Upper lobe of left lung (tissue), 6 donors: ENCODE results near the gene SNTA1. TPM values are rescaled to one million over a fixed set of nuclear protein-coding genes. Genes with fewer than 3 reads are reported as not detected.

Experiments used
- ATAC-seq, 2 donors: fragments of 200-7000 bp; cut with Tn5 transposase; one replicate each; pipeline ENCODE4 v1.9.1; 2022; ENCODE audit warnings: mild to moderate bottlenecking in 2 of 2, moderate library complexity in 2 of 2; ENCODE audit not compliant: low FRiP score in 2 of 2
- DNase-seq, 2 donors: peaks; one replicate each; pipeline ENCODE4 v3.0.0-alpha.2; 2019 to 2020
- H3K27ac ChIP-seq, 4 donors: fragments of 200-600 bp; sonication (generic); one replicate each; pipeline ENCODE4 v1.5.1; 2016 to 2019
- H3K27me3 ChIP-seq, 4 donors: fragments of 200-600 bp; sonication (generic); one replicate each; pipeline ENCODE4 v1.5.1; 2017 to 2019
- H3K36me3 ChIP-seq, 4 donors: fragments of 200-600 bp; sonication (generic); one replicate each; pipeline ENCODE4 v1.5.1; 2016 to 2019
- H3K4me1 ChIP-seq, 4 donors: fragments of 200-600 bp; sonication (generic); one replicate each; pipeline ENCODE4 v1.5.1; 2018 to 2019
- H3K4me3 ChIP-seq, 4 donors: fragments of 200-600 bp; sonication (generic); one replicate each; pipeline ENCODE4 v1.5.1; 2017 to 2019; ENCODE audit warnings: mild to moderate bottlenecking in 2 of 4, moderate library complexity in 1 of 4
- H3K9me3 ChIP-seq, 4 donors: fragments of 200-600 bp; sonication (generic); one replicate each; pipeline ENCODE4 v1.5.1; 2018 to 2019
- CTCF ChIP-seq, 6 experiments: fragments of 450-650 bp in 4 of 6; fragments of 200-600 bp in 2 of 6; sonication (generic) in 2 of 6; IDR thresholded peaks; one replicate each; pipeline ENCODE4 v1.5.1; 2016 to 2019; ENCODE audit warnings: antibody characterized with exemption in 6 of 6
- EP300 ChIP-seq, 4 donors: sonication (generic); formaldehyde crosslinking; IDR thresholded peaks; one replicate each; pipeline ENCODE4 v1.5.1; 2017; ENCODE audit warnings: antibody characterized with exemption in 4 of 4, control low read depth in 2 of 4
- POLR2A ChIP-seq, 4 donors: fragments of 450-650 bp; IDR thresholded peaks; one replicate each; pipeline ENCODE4 v1.5.1; 2016 to 2017; ENCODE audit warnings: antibody characterized with exemption in 4 of 4, mild to moderate bottlenecking in 2 of 4
- POLR2AphosphoS5 ChIP-seq, 2 donors: sonication (generic); formaldehyde crosslinking; IDR thresholded peaks; one replicate each; pipeline ENCODE4 v1.5.1; 2017; ENCODE audit warnings: antibody characterized with exemption in 2 of 2
- WGBS, 2 donors: methylation state at CpG; one replicate each; pipeline ENCODE4 v1.1.5; 2017 to 2018; 5-methylcytosine and 5-hydroxymethylcytosine counted together
- total RNA-seq, 6 donors: library from RNA; depleted of rRNA in 4 of 6; stranded (reverse); fragments of >200 nt in 4 of 6; gene quantifications; one replicate each; pipeline versions ENCODE4 v1.1.0 to v1.2.1, GENCODE V29; 2016 to 2021
- donor health status: DM: no; HTN: no; CAD: no; lungs with moderate emphysema.
- donor health status: DM: no; HTN: yes; CAD: no; lungs with severe emphysema.

Gene SNTA1
- total RNA-seq, 6 donors from 2014 or later: 8.2 to 23.4 (median 11.3) TPM

DNA sequence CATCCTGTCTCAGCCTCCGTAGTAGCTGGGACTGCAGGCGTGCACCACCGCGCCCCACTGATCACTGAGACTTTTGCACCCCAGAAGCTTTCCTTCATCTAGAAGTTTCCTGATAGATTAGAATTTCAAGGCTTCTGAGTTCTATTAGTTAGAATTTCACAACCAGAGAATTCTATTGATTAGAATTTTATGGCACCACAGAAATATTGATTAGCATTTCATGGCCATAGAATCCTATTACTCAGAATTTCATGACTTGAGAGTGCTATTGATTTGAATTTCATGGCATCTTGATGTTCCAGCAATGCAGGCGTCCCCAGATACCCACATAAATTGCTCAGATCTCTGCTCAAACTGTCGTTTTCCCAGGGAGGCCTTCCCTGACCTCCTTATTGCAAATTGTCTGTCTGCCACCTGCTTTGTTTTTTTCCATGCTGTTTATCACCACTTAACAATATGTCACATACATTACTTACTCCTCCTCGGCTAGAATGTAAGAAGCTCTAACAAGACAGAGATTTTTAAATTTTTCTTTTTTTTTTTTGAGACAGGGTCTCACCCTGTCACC lies 29.4 kb upstream of the SNTA1 start:
- Histone ChIP-seq H3K36me3 (no peaks in the 10 kb centered on the region), H3K4me1 (peaks cover 0 to 6% (median 2%) of the 10 kb centered on the region in 4 donors), H3K9me3 (no peaks in the 10 kb centered on the region), H3K4me3 (no peak overlapping the region), H3K27me3 (peaks cover 0 to 4% (median 0%) of the 10 kb centered on the region in 4 donors), H3K27ac (no peak overlapping the region)
- TF ChIP-seq EP300 (IDR thresholded peaks at IDR 0.05) (no peak), CTCF (IDR thresholded peaks at IDR 0.05) (no peak), POLR2AphosphoS5 (IDR thresholded peaks at IDR 0.05) (no peak), POLR2A (IDR thresholded peaks at IDR 0.05) (no peak)
- WGBS, 2 donors: 85 to 88% methylated on average over 7 of the region's 7 CpGs
- ATAC-seq (no peak), DNase-seq (no peak)

GRCh38 chr20:33470866-33471265 lies 27.3 kb upstream of the SNTA1 start:
- ATAC-seq (no peak), DNase-seq (no peak)
- Histone ChIP-seq H3K27me3 (peaks cover 0 to 4% (median 0%) of the 10 kb centered on the region in 4 donors), H3K36me3 (no peaks in the 10 kb centered on the region), H3K9me3 (no peaks in the 10 kb centered on the region), H3K4me3 (no peak overlapping the region), H3K27ac (no peak overlapping the region), H3K4me1 (peaks cover 0 to 6% (median 2%) of the 10 kb centered on the region in 4 donors)
- WGBS, 2 donors: 80 to 84% methylated on average over 3 of the region's 3 CpGs
- no peak for TF ChIP-seq POLR2AphosphoS5 (IDR thresholded peaks at IDR 0.05)
- no peak for TF ChIP-seq EP300 (IDR thresholded peaks at IDR 0.05)
- TF ChIP-seq POLR2A (IDR thresholded peaks at IDR 0.05): no peak
- no peak for TF ChIP-seq CTCF (IDR thresholded peaks at IDR 0.05)

GRCh38 chr20:33470457-33470856 lies 26.9 kb upstream of the SNTA1 start:
- H3K4me1 ChIP-seq: peaks cover 0 to 2% (median 0%) of the 10 kb centered on the region in 4 donors
- no peaks in the 10 kb centered on the region for H3K9me3 ChIP-seq
- H3K27ac ChIP-seq: no peak overlapping the region
- H3K27me3 ChIP-seq: peaks cover 0 to 4% (median 0%) of the 10 kb centered on the region in 4 donors
- DNase-seq (no peak), ATAC-seq (no peak)
- no peaks in the 10 kb centered on the region for H3K36me3 ChIP-seq
- H3K4me3 ChIP-seq: no peak overlapping the region
- TF ChIP-seq POLR2A (IDR thresholded peaks at IDR 0.05) (no peak), EP300 (IDR thresholded peaks at IDR 0.05) (no peak), POLR2AphosphoS5 (IDR thresholded peaks at IDR 0.05) (no peak), CTCF (IDR thresholded peaks at IDR 0.05) (no peak)
- 74 to 76% methylated on average over 4 of the region's 4 CpGs for WGBS, 2 donors

DNA sequence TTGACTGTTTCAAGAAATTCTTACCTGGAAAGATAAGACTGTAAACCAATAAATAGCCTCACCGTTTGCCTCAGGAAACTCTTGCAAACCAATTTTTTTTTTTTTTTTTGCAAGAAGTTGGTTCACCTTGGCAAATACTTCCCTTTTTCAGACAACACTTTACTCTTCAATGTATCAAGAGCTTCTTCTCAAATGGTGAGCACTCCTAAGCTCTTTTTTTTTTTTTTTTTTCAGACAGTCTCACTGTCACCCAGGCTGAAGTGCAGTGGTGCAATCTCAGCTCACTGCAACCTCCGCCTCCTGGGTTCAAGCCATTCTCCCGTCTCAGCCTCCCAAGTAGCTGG lies 22.7 kb upstream of the SNTA1 start:
- no peaks in the 10 kb centered on the region for H3K36me3 ChIP-seq
- no peak overlapping the region for H3K4me3 ChIP-seq
- TF ChIP-seq POLR2A (IDR thresholded peaks at IDR 0.05) (no peak), EP300 (IDR thresholded peaks at IDR 0.05) (no peak), CTCF (IDR thresholded peaks at IDR 0.05) (no peak), POLR2AphosphoS5 (IDR thresholded peaks at IDR 0.05) (no peak)
- no peak for DNase-seq
- H3K27me3 ChIP-seq: no peaks in the 10 kb centered on the region
- H3K9me3 ChIP-seq: no peaks in the 10 kb centered on the region
- 69 to 81% methylated on average over 3 of the region's 3 CpGs for WGBS, 2 donors
- H3K27ac ChIP-seq: no peak overlapping the region
- no peaks in the 10 kb centered on the region for H3K4me1 ChIP-seq
- ATAC-seq: no peak
